ENCODE results near the gene FMNL2.

The FMNL2 gene

DNA sequence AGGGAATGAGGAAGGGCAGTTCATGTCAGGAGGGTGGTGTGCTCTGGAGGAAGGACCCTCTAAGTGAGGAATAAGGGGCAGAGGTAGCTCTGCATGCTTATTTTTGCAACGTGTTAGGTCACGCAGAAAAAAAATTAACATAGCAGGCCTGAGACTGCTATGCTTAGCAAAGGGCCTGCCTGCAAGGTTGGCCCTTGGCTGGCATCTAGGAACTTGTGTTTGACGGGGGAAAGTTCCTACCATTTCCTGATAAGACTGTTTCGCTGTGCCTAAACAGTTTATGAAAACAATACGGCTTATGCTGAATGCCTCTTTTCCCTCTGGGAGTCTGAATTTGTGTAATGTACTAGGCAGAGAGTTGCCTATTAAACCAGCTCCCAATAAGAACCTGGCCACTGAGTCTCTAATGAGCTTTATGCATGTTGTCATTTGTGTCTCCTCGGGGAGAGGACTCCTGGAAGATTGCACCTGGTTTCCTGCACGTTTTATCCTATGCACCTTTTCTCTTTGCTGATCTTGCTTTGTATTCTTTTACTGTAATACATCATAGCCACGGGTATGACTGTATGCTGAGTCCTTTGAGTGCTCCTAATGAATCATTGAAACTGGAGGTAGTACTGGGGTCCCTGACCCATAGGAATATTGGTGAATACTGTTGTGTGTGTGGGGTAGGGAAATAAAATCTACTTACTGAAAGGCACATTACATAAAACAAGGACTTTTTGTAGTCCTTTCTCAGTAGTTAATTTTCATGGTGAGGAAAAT is 213.3 kb downstream of the FMNL2 start:
- in situ Hi-C loops (cut with HindIII; ENCODE audit: low sequenced_read_pairs) = no loop called here

- in situ Hi-C loops (cut with HindIII; ENCODE audit: low sequenced_read_pairs) = no loop called here
These were observed 214.0 kb downstream of the FMNL2 start for GRCh38 chr2:152548996-152549395.

DNA sequence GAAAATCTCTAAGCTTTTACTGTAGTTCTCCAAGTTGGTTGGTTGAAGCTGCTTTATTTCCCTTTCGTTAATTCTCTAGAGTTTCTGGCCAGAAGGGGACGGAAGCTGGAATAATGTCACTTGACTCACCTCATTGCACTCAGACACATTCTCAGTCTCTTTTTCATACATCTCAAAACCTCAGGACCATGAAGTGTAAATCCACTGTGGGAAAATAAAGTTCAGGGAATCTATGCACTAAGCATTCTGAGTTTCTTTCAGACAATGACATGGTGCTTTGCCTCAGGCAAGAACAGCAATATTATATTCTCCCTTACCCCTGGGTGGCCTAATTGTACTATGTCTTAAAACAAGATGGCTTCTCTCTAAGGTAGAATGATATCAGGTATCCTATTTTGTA is 214.4 kb downstream of the FMNL2 start:
- in situ Hi-C loops (cut with HindIII; ENCODE audit: low sequenced_read_pairs) = no loop called here

DNA sequence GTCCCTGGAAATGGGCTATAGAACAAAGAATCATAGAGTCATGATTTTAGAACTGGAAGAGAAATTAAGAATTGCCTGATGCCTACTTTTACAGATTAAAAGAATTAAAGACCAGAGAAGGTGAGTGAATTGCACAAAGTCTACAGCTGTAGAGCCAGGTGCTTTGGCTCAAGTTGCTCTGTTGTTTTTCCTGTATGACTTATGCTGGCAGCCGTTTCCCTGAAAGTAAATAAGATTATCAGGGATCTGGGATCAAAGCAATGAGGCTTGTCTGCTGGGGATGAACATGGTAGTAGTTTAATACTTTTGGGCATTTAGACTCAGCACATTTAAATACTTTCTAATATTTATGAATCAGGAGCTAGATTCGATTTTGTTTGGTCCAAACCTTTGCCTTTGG is 215.4 kb downstream of the FMNL2 start:
- in situ Hi-C loops (cut with HindIII; ENCODE audit: low sequenced_read_pairs) = no loop called here

DNA sequence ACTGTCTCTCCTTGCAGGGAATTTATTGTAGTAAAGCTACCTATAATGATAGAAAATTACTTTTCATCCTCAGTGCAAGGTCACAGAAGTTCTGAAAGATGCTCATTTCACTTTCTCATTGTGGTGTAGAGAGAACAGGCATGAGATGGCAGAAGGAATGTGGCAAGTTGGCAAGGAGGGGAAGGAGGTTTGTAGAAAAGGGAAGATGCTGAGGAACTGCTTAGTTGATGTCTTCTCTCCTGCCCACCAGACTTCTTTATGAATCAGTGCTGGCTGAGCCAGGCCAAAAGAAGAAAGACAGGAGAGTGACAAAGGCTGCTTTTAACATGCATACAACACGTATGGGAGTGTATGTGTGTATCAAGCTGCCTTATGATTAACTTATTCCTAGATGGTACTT is 217.9 kb downstream of the FMNL2 start:
- in situ Hi-C loops (cut with HindIII; ENCODE audit: low sequenced_read_pairs) = no loop called here

DNA sequence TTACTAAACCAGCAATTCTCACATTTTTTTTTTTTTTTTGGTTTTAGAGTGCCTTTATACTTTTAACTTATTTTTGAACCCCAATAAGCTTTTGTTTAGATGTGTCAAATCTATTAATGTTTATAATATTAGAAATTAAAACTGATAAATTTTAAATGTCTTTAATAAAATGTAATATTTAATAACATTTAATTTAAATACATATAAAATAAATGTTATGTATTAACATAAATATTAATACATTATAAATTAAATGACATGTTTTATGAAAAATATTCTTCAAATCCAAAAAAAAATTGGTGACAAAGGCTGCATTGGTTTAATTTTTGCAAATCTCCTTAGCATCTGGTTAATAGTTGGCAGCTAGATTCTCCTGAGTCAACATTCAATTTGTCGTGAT is 218.5 kb downstream of the FMNL2 start:
- in situ Hi-C loops (cut with HindIII; ENCODE audit: low sequenced_read_pairs) = no loop called here

GRCh38 chr2:152555048-152555447 is 220.1 kb downstream of the FMNL2 start:
- in situ Hi-C loops (cut with HindIII; ENCODE audit: low sequenced_read_pairs) = no loop called here

- in situ Hi-C loops (cut with HindIII; ENCODE audit: low sequenced_read_pairs) = no loop called here
These were observed 221.5 kb downstream of the FMNL2 start for GRCh38 chr2:152556506-152556905.

DNA sequence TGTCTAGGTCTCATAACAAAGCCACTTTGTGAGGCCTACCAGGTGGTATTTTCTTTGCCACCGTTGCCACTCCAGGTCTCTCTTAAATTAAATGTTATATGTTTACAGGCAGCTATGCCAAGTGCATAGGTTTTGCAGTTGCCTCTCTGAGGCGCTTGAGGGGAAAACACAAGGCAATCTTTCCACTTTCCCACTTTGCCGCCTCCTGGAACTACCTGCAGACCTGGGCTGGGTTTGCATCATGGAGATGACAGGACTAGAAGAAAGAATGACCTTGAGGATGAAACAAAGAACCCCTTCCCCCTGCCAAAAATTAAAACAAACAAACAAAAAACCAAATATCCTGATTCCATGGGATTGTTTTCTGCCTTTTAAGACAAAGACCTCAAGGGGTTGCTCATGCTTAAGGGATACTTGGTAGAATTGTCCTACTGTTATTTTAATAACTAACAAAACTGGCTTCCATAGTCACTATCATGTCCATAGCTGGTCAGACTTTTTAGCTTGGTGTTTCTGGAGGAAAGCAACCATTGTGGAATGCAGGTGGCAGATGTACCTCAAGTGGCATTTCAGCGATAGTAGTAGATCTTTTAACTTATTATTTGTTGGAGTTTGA is 222.4 kb downstream of the FMNL2 start:
- in situ Hi-C loops (cut with HindIII; ENCODE audit: low sequenced_read_pairs) = no loop called here

- in situ Hi-C loops (cut with HindIII; ENCODE audit: low sequenced_read_pairs) = no loop called here
These were observed 223.4 kb downstream of the FMNL2 start for GRCh38 chr2:152558158-152558984.

- in situ Hi-C loops (cut with HindIII; ENCODE audit: low sequenced_read_pairs) = no loop called here
These were observed 224.0 kb downstream of the FMNL2 start for GRCh38 chr2:152559008-152559407.

DNA sequence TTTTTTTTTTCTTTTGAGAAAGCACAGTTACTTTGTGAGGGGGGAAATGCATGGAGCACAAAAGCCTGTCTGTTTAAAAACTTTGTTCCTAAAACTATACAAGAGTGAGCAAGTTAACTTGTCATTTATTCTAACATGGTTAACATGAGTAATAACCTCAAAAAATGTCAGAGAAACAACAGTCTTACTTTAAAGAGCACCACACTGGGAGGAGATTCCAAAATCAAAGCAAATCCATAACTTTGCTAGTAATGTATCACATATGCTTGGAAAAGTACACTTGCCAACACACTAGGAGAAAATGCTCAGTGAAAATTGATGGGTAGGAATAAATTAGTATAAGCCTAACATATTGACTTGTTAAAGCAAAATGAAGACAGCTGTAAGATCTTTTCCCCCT is 225.2 kb downstream of the FMNL2 start:
- in situ Hi-C loops (cut with HindIII; ENCODE audit: low sequenced_read_pairs) = no loop called here

- in situ Hi-C loops (cut with HindIII; ENCODE audit: low sequenced_read_pairs) = no loop called here
These were observed 226.1 kb downstream of the FMNL2 start for GRCh38 chr2:152560873-152561595.

DNA sequence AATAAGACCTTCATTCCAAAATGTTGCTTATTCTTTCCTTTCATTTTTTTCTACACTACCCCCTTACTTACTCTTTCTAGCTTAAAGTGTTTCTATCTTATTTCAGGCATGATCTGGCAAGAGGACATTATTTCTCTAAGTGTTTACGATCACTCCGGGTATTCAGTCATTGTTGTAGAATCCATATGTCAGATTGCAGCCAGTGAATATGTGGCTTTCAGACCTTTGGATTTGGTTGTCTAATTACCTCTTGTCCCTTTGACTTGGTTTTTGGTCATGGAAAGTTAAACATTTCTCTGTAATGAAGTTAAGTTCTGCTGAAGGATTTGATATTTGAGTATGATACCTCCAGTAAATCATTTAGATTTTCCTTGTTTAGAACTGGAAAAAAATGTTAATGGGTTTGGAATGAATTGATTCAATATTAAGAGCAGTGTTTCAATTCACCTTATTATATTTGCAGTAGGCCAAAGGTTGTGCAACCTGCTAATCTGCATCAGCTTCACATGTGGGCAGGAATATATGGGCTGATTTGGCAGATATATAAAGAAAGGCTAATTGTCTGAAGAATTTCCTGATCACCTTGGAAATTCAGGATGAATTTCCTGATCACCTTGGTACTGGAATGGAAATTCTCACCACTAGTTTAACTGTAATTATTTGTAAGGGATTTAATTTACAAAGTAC is 227.4 kb downstream of the FMNL2 start:
- in situ Hi-C loops (cut with HindIII; ENCODE audit: low sequenced_read_pairs) = no loop called here

DNA sequence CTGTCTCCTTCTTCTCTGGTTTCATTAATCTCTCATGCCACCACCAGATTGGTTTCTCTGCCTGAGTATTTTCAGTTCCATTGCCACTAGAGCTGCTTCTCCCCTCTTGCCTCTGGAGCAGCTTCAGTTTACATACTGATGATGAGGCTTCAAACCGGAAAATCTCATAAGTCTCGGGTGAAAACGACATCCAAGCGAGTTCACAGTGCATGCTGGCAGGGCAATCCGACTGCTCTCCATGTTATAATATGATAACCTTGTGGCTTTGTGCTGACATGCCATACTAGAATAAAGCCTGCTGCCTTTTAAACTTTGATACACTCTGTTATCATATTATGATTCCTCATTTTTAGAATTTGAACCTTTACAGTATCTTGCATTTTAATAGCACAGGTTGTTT is 228.8 kb downstream of the FMNL2 start:
- in situ Hi-C loops (cut with HindIII; ENCODE audit: low sequenced_read_pairs) = no loop called here

GRCh38 chr2:152564754-152565551 is 230.0 kb downstream of the FMNL2 start:
- in situ Hi-C loops (cut with HindIII; ENCODE audit: low sequenced_read_pairs) = no loop called here

DNA sequence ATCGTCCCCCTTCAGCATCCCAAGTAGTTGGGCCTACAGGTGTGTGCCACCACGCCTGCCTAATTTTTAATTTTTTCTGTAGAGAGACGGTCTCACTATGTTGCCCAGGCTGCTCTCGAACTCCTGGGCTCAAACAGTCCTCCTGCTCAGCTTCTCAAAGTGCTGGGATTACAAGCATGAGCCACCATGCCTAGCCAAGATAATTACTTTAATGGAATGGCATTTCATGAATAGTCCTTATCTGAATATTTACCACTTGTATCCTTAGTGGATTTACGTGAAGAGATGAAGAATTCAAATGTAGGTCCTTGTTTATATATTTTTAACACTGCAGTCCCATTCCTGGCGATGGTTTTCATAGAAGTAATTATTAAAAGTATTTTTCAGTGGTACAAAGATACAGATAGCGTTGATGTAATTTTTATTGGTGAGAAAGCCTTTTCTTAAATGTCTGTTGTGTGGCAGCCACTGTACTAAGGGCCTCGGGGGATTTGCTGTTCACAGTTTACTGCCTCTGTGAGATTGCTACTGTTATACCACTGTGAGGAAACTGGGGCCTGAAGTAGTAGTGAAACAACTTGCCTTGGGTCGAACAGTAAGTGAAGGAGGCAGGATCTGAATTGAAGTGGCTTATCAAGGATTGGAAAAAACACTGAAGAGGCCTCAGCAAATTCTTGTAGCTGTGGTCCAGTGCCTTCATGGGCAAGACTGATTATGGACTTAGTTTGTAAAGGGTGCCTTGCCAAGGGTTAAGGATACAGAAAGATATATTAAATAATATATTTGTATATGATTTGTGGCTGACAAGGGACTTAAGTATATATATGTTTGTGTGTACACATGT is 231.1 kb downstream of the FMNL2 start:
- in situ Hi-C loops (cut with HindIII; ENCODE audit: low sequenced_read_pairs) = no loop called here

- in situ Hi-C loops (cut with HindIII; ENCODE audit: low sequenced_read_pairs) = no loop called here
These were observed 231.7 kb downstream of the FMNL2 start for GRCh38 chr2:152566728-152567069.

GRCh38 chr2:152568531-152568930 is 233.6 kb downstream of the FMNL2 start:
- in situ Hi-C loops (cut with HindIII; ENCODE audit: low sequenced_read_pairs) = no loop called here
